WTC11 (cell line): ENCODE measurements around the gene PARK7. TPM values are rescaled to one million over a fixed set of nuclear protein-coding genes. Genes with fewer than 3 reads are reported as not detected.
A peak's percentile ranks its signal among the peaks of the same experiment; 100 is the strongest.

Experiments used
- ATAC-seq: fragments of 200-7000 bp; cut with Tn5 transposase; 2 replicates; pipeline ENCODE4 v1.10.0; 2021; ENCODE audit warnings: mild to moderate bottlenecking, moderate library complexity
- CTCF ChIA-PET: fragments of 300-600 bp; sonication (Branson Sonifier 250); formaldehyde crosslinking; loops from one replicate; lab custom pipeline; 2021; ENCODE audit warnings: antibody characterized with exemption; lab: Charles Lee
- POLR2A ChIA-PET: fragments of 350-600 bp; sonication (Branson Sonifier 250); formaldehyde crosslinking; loops from one replicate; lab custom pipeline; 2021; ENCODE audit warnings: antibody characterized with exemption; lab: Charles Lee
- DNase-seq: peaks from one replicate; pipeline ENCODE4 v3.0.0; 2021; ENCODE audit warnings: low spot score
- H3K27ac Mint-ChIP-seq: 2 replicates; pipeline ENCODE4 v1.8.0; 2021; ENCODE audit warnings: mixed read lengths
- H3K27me3 Mint-ChIP-seq: 2 replicates; pipeline ENCODE4 v1.8.0; 2021; ENCODE audit warnings: low read depth, mild to moderate bottlenecking, moderate library complexity, mixed read lengths
- H3K36me3 Mint-ChIP-seq: 2 replicates; pipeline ENCODE4 v1.8.0; 2021; ENCODE audit warnings: mixed read lengths
- H3K4me1 Mint-ChIP-seq: 2 replicates; pipeline ENCODE4 v1.8.0; 2022; ENCODE audit warnings: mixed read lengths
- H3K4me3 Mint-ChIP-seq: 2 replicates; pipeline ENCODE4 v1.8.0; 2021; ENCODE audit warnings: mild to moderate bottlenecking, moderate library complexity, mixed read lengths
- H3K9me3 Mint-ChIP-seq: 2 replicates; pipeline ENCODE4 v1.8.0; 2021; ENCODE audit warnings: mixed read lengths
- CREB1 ChIP-seq: sonication (generic); formaldehyde crosslinking; IDR thresholded peaks from 2 replicates; pipeline ENCODE4 v1.8.0; 2023; ENCODE audit warnings: mild to moderate bottlenecking, missing genetic modification reagents
- CREM ChIP-seq: sonication (generic); formaldehyde crosslinking; IDR thresholded peaks from 2 replicates; pipeline ENCODE4 v1.8.1; 2022; ENCODE audit warnings: mild to moderate bottlenecking, missing genetic modification reagents, moderate library complexity
- ELF4 ChIP-seq: sonication (generic); formaldehyde crosslinking; IDR thresholded peaks from 2 replicates; pipeline ENCODE4 v1.8.1; 2022; ENCODE audit warnings: low read depth, mild to moderate bottlenecking, moderate library complexity, missing genetic modification reagents
- GRHL2 ChIP-seq: fragments of 250-450 bp; sonication (Bioruptor Pico); IDR thresholded peaks from 2 replicates; pipeline ENCODE4 v1.8.0; 2022; ENCODE audit warnings: mild to moderate bottlenecking, moderate library complexity; ENCODE audit not compliant: insufficient replicate concordance, severe bottlenecking
- GTF2I ChIP-seq: fragments of 250-450 bp; sonication (Bioruptor Pico); conservative IDR thresholded peaks from 2 replicates; pipeline ENCODE4 v1.4.0; 2021; ENCODE audit warnings: mild to moderate bottlenecking
- JAZF1 ChIP-seq: fragments of 250-450 bp; sonication (Bioruptor Pico); IDR thresholded peaks from 2 replicates; pipeline ENCODE4 v1.9.0; 2021; ENCODE audit warnings: moderate library complexity, mild to moderate bottlenecking, inconsistent platforms
- JUN ChIP-seq: sonication (generic); formaldehyde crosslinking; IDR thresholded peaks from 2 replicates; pipeline ENCODE4 v1.8.0; 2023; ENCODE audit warnings: mild to moderate bottlenecking, missing genetic modification reagents
- MAX ChIP-seq: sonication (generic); formaldehyde crosslinking; IDR thresholded peaks from 2 replicates; pipeline ENCODE4 v1.8.0; 2022; ENCODE audit warnings: mild to moderate bottlenecking, missing genetic modification reagents
- MXD4 ChIP-seq: fragments of 250-450 bp; sonication (Bioruptor Pico); IDR thresholded peaks from 2 replicates; pipeline ENCODE4 v1.8.0; 2021; ENCODE audit warnings: mild to moderate bottlenecking, moderate library complexity, borderline replicate concordance
- MYBL2 ChIP-seq: sonication (generic); formaldehyde crosslinking; IDR thresholded peaks from 2 replicates; pipeline ENCODE4 v1.8.1; 2023; ENCODE audit warnings: mild to moderate bottlenecking, moderate library complexity, missing genetic modification reagents
- NFYB ChIP-seq: sonication (generic); formaldehyde crosslinking; conservative IDR thresholded peaks from 2 replicates; pipeline ENCODE4 v1.8.0; 2022; ENCODE audit warnings: low read depth, missing genetic modification reagents
- PRRX2 ChIP-seq: fragments of 250-450 bp; sonication (Bioruptor Pico); IDR thresholded peaks from 2 replicates; pipeline ENCODE4 v1.8.0; 2021; ENCODE audit warnings: mild to moderate bottlenecking
- RORB ChIP-seq: fragments of 250-450 bp; sonication (Bioruptor Pico); IDR thresholded peaks from 2 replicates; pipeline ENCODE4 v1.9.0; 2021; ENCODE audit warnings: mild to moderate bottlenecking
- SMAD3 ChIP-seq: sonication (generic); formaldehyde crosslinking; IDR thresholded peaks from 2 replicates; pipeline ENCODE4 v1.8.0; 2022; ENCODE audit warnings: missing genetic modification reagents, mild to moderate bottlenecking, borderline replicate concordance
- SP1 ChIP-seq: sonication (generic); formaldehyde crosslinking; conservative IDR thresholded peaks from 2 replicates; pipeline ENCODE4 v1.8.1; 2022; ENCODE audit warnings: missing genetic modification reagents
- USF1 ChIP-seq: sonication (generic); formaldehyde crosslinking; IDR thresholded peaks from 2 replicates; pipeline ENCODE4 v1.8.0; 2022; ENCODE audit warnings: mild to moderate bottlenecking, missing genetic modification reagents
- ZBTB21 ChIP-seq: sonication (generic); formaldehyde crosslinking; IDR thresholded peaks from 2 replicates; pipeline ENCODE4 v1.8.1; 2023; ENCODE audit warnings: mild to moderate bottlenecking, missing genetic modification reagents, borderline replicate concordance
- ZNF121 ChIP-seq: sonication (generic); formaldehyde crosslinking; IDR thresholded peaks from 2 replicates; pipeline ENCODE4 v1.8.0; 2023; ENCODE audit warnings: missing genetic modification reagents
- ZNF416 ChIP-seq: fragments of 250-450 bp; sonication (Bioruptor Pico); IDR thresholded peaks from 2 replicates; pipeline ENCODE4 v1.9.0; 2021; ENCODE audit warnings: mild to moderate bottlenecking, inconsistent platforms
- total RNA-seq: library from RNA; stranded (reverse); gene quantifications from 3 replicates; pipeline ENCODE4 v1.2.3, GENCODE V29; 2021
- TF ChIP-seq, protein P1 (sequence below): sonication (generic); formaldehyde crosslinking; IDR thresholded peaks from 2 replicates; pipeline ENCODE4 v1.8.0; 2023; ENCODE audit warnings: missing genetic modification reagents
- TF ChIP-seq, protein P2 (sequence below): sonication (generic); formaldehyde crosslinking; conservative IDR thresholded peaks from 2 replicates; pipeline ENCODE4 v1.8.1; 2023; ENCODE audit warnings: mild to moderate bottlenecking, low read depth, missing genetic modification reagents, moderate library complexity
- TF ChIP-seq, protein P3 (sequence below): fragments of 250-450 bp; sonication (Bioruptor Pico); IDR thresholded peaks from 2 replicates; pipeline ENCODE4 v1.9.0; 2021; ENCODE audit warnings: mild to moderate bottlenecking
- TF ChIP-seq, protein P4 (sequence below): sonication (generic); formaldehyde crosslinking; IDR thresholded peaks from 2 replicates; pipeline ENCODE4 v1.8.0; 2023; ENCODE audit warnings: missing genetic modification reagents, mild to moderate bottlenecking, borderline replicate concordance

The PARK7 gene
- total RNA-seq, 1 experiment from 2014 or later: 337 TPM

- Mint-ChIP-seq H3K9me3 (no peaks in the 10 kb centered on the region), H3K27ac (no peak overlapping the region), H3K4me3 (peak overlapping the region; percentile 88), H3K27me3 (peaks cover 7% of the 10 kb centered on the region), H3K4me1 (peaks cover 79% of the 10 kb centered on the region), H3K36me3 (peaks cover 4% of the 10 kb centered on the region; the same call in 1 of the 2 replicates)
- TF ChIP-seq ZBTB21 (CRISPR knock-in tag): no peak
- no peak for TF ChIP-seq CREB1 (CRISPR knock-in tag)
- no peak for TF ChIP-seq GTF2I (CRISPR knock-in tag)
- TF ChIP-seq ELF4 (CRISPR knock-in tag): no peak
- TF ChIP-seq SMAD3 (CRISPR knock-in tag): no peak
- no peak for TF ChIP-seq PRRX2 (CRISPR knock-in tag)
- no peak for TF ChIP-seq RORB
- TF ChIP-seq, protein P1, sequence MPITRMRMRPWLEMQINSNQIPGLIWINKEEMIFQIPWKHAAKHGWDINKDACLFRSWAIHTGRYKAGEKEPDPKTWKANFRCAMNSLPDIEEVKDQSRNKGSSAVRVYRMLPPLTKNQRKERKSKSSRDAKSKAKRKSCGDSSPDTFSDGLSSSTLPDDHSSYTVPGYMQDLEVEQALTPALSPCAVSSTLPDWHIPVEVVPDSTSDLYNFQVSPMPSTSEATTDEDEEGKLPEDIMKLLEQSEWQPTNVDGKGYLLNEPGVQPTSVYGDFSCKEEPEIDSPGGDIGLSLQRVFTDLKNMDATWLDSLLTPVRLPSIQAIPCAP (CRISPR knock-in tag): no peak
- no peak for TF ChIP-seq MAX
- TF ChIP-seq, protein P2, sequence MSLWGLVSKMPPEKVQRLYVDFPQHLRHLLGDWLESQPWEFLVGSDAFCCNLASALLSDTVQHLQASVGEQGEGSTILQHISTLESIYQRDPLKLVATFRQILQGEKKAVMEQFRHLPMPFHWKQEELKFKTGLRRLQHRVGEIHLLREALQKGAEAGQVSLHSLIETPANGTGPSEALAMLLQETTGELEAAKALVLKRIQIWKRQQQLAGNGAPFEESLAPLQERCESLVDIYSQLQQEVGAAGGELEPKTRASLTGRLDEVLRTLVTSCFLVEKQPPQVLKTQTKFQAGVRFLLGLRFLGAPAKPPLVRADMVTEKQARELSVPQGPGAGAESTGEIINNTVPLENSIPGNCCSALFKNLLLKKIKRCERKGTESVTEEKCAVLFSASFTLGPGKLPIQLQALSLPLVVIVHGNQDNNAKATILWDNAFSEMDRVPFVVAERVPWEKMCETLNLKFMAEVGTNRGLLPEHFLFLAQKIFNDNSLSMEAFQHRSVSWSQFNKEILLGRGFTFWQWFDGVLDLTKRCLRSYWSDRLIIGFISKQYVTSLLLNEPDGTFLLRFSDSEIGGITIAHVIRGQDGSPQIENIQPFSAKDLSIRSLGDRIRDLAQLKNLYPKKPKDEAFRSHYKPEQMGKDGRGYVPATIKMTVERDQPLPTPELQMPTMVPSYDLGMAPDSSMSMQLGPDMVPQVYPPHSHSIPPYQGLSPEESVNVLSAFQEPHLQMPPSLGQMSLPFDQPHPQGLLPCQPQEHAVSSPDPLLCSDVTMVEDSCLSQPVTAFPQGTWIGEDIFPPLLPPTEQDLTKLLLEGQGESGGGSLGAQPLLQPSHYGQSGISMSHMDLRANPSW (CRISPR knock-in tag): no peak
- TF ChIP-seq USF1 (CRISPR knock-in tag): no peak
- no peak for TF ChIP-seq MYBL2 (CRISPR knock-in tag)
- no peak for TF ChIP-seq ZNF416 (CRISPR knock-in tag)
- no peak for TF ChIP-seq GRHL2 (CRISPR knock-in tag)
- TF ChIP-seq JAZF1 (CRISPR knock-in tag): no peak
- no peak for TF ChIP-seq MXD4 (CRISPR knock-in tag)
- TF ChIP-seq JUN (CRISPR knock-in tag): no peak
- TF ChIP-seq NFYB (CRISPR knock-in tag): no peak
- TF ChIP-seq, protein P3, sequence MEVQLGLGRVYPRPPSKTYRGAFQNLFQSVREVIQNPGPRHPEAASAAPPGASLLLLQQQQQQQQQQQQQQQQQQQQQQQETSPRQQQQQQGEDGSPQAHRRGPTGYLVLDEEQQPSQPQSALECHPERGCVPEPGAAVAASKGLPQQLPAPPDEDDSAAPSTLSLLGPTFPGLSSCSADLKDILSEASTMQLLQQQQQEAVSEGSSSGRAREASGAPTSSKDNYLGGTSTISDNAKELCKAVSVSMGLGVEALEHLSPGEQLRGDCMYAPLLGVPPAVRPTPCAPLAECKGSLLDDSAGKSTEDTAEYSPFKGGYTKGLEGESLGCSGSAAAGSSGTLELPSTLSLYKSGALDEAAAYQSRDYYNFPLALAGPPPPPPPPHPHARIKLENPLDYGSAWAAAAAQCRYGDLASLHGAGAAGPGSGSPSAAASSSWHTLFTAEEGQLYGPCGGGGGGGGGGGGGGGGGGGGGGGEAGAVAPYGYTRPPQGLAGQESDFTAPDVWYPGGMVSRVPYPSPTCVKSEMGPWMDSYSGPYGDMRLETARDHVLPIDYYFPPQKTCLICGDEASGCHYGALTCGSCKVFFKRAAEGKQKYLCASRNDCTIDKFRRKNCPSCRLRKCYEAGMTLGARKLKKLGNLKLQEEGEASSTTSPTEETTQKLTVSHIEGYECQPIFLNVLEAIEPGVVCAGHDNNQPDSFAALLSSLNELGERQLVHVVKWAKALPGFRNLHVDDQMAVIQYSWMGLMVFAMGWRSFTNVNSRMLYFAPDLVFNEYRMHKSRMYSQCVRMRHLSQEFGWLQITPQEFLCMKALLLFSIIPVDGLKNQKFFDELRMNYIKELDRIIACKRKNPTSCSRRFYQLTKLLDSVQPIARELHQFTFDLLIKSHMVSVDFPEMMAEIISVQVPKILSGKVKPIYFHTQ (CRISPR knock-in tag): no peak
- DNase-seq: no peak
- CTCF ChIA-PET: interaction anchor here (0.9 to 7.0 kb wide), 3 partner anchors 9 to 290 kb away, joined by 3 to 37 read pairs (median 6); no protein-coding TSS in a partner anchor
- POLR2A ChIA-PET: no interaction called here
- no peak for ATAC-seq
These were observed 62.8 kb downstream of the PARK7 start for GRCh38 chr1:8024329-8024728.

GRCh38 chr1:8025061-8025670 is 63.7 kb downstream of the PARK7 start:
- Mint-ChIP-seq H3K27me3 (peaks cover 7% of the 10 kb centered on the region), H3K27ac (peak overlapping the region; percentile 70), H3K9me3 (no peaks in the 10 kb centered on the region), H3K36me3 (peaks cover 4% of the 10 kb centered on the region; the same call in 1 of the 2 replicates), H3K4me1 (peaks cover 71% of the 10 kb centered on the region), H3K4me3 (peak overlapping the region; percentile 88)
- POLR2A ChIA-PET: no interaction called here
- CTCF ChIA-PET: interaction anchor here (0.9 to 7.0 kb wide), 3 partner anchors 10 to 289 kb away, joined by 3 to 37 read pairs (median 6); no protein-coding TSS in a partner anchor
- no peak for ATAC-seq
- no peak for DNase-seq
- TF ChIP-seq CREM (CRISPR knock-in tag) (no peak), SP1 (no peak), ZNF121 (CRISPR knock-in tag) (no peak)
- TF ChIP-seq, protein P4, sequence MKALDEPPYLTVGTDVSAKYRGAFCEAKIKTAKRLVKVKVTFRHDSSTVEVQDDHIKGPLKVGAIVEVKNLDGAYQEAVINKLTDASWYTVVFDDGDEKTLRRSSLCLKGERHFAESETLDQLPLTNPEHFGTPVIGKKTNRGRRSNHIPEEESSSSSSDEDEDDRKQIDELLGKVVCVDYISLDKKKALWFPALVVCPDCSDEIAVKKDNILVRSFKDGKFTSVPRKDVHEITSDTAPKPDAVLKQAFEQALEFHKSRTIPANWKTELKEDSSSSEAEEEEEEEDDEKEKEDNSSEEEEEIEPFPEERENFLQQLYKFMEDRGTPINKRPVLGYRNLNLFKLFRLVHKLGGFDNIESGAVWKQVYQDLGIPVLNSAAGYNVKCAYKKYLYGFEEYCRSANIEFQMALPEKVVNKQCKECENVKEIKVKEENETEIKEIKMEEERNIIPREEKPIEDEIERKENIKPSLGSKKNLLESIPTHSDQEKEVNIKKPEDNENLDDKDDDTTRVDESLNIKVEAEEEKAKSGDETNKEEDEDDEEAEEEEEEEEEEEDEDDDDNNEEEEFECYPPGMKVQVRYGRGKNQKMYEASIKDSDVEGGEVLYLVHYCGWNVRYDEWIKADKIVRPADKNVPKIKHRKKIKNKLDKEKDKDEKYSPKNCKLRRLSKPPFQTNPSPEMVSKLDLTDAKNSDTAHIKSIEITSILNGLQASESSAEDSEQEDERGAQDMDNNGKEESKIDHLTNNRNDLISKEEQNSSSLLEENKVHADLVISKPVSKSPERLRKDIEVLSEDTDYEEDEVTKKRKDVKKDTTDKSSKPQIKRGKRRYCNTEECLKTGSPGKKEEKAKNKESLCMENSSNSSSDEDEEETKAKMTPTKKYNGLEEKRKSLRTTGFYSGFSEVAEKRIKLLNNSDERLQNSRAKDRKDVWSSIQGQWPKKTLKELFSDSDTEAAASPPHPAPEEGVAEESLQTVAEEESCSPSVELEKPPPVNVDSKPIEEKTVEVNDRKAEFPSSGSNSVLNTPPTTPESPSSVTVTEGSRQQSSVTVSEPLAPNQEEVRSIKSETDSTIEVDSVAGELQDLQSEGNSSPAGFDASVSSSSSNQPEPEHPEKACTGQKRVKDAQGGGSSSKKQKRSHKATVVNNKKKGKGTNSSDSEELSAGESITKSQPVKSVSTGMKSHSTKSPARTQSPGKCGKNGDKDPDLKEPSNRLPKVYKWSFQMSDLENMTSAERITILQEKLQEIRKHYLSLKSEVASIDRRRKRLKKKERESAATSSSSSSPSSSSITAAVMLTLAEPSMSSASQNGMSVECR (CRISPR knock-in tag): no peak
